GM21367 (cell line): ENCODE results near the gene MYOD1.
A peak's percentile ranks its signal among the peaks of the same experiment; 100 is the strongest.

Source experiments
- ATAC-seq: cut with Tn5 transposase; IDR thresholded peaks from one replicate; pipeline ENCODE4 v1.9.1; 2021; ENCODE audit not compliant: unreplicated experiment

Gene MYOD1

DNA sequence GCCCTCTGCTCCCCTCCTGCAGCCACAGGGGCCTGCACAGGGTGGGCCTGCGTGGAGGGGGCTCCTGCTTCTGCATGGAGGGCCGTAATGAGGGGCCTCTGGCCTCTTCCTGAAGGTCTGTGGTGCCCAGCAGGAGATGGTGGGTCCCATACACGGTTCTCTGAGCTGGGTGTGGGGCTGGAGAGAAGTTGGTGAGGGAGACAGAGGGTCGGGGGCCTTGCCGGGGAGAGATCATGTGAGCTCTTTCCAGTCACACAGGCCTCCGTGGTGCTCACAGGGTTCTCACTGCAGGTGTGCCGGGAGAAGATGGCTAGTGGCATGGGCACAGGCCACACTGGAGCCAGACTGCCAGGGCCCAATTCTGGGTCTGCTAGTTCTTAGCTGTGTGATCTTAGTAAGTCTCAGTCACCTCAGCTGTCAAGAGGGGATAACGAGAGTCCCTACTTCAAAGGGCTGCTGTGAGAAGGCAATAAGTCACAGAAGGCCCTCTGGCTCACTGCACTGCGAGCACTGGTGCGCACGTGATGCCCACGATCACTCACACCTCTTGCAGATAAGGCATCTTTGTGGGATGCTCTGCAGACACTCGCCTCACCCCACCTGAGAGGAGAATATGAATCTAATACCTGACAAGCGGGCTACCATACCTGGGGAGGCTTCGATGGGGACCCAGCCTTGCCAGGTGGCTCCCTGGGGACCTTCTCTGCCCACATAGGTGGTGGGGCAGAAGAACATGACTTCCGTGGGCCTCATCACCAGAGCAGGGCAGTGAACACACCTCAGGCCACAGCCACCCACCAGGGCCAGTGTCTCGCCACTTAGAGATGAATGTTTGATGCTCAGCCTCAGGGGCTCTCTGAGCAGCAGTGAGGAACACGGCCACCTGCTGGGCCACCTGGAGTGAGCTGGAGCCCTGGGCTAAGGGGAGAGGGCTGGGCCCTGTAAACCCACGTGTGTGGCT lies 29.7 kb downstream of the MYOD1 start:
- no peak for ATAC-seq

DNA sequence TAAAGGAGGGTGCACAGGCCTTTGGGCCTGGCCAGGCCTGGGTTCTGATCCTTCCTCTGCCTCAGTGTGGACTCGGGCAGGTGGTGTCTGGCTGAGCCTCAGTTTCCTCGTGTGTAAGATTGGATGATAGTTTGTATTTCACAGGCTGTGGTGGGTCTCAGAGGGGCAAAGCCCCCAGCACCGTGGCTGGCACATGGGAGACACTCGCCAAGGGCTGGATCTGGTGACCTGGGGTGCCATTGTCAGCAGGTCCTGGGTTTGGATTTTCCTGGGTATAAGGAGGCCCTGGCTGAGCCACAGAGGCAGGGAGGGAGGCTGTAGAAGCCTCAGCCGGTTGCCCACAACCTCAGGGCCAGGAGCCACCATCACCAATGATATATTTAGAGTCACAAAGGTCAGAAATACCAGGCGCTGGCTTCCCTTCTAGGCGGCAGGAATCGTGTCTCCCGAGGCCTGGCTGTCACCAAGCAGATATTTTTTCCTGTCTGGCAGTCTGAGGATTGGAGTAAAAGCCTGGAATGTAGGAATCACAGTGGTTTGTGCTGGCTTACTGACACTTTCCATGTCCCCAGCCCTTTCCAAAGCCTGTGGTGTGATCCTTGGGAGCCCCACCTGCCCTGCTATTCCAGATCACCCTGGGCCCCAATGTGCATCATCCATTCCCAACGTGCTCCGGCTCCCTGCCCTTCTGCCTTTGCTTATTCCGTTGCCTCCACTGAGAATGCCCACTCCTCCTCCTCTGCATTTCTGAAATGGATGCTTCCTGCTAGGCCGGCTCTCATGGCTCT lies 30.8 kb downstream of the MYOD1 start:
- no peak for ATAC-seq

DNA sequence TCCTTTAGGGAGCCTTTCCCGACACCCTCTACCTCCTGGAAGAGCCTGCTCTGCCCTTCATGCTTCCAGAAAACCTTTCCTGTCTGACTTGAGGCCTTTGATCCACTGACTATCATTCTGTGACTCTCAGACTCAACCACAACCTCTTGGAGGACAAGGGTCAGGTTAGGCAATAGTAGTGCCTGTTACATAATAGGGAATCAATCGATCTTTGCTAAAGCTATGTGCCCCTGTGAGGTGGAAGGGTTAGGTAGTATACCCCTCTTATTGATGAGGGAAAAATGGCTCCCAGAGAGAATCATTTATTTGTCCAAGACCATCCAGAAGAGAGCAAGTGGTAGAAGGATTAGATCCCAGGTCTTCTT lies 31.4 kb downstream of the MYOD1 start:
- ATAC-seq, result no peak

DNA sequence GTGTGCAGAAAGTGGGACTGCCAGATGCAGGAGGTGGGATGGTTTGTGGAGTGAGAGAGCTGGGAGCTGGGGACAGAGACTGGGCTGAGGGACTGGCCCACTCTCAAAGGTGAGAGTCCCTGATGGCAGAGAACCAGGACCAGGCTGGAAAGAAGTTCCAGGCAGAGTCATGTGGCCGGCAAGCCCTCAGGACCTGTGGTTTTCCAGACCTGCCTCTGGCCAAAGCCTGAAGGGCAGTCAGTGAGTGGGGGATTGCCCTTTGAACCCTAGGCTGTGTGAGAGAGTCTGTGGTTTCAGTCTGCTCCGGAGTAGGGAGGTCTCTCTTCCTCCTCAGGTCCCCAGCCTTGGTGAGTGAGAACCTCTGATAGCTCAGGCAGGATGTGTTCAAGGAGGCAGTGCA lies 32.2 kb downstream of the MYOD1 start:
- no peak for ATAC-seq

DNA sequence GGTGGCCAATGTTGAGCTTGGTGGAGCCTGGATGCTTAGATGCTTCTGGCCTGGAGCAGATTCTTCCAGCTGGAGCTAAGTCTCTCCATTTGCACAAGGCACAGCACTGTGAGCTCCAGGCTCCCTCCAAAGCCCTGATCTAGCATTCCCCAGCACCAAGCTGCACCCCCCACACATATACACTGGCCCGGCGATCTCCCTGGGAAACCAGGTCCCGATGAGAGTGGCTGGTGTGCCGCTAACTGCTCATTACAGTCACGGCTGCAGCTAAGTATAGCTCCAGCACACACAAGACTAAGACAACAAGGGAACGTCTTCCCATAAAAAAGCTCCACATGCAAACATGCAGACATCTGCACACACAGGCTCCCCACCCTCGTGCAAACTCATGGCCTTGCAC lies 32.8 kb downstream of the MYOD1 start:
- ATAC-seq, result no peak

DNA sequence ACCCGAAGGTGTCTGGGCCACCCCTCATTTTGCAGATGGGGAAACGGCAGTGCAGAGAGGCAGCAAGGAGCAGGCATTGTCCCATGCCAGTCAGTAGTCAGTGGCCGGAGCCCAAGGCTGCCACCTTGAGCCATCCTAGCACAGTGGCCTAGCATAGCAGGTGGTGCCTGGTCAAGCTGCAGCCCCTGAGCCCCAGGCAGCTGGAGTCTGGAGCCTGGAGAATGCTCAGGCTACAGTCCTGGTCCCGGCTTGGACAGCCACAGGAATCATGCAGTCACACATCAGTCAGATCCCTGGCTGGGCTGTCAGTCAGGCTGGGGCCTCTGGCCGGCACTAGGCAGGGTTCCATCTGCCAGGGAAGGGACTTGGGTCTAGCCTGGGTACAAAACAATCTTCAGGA lies 33.8 kb downstream of the MYOD1 start:
- ATAC-seq, result no peak

DNA sequence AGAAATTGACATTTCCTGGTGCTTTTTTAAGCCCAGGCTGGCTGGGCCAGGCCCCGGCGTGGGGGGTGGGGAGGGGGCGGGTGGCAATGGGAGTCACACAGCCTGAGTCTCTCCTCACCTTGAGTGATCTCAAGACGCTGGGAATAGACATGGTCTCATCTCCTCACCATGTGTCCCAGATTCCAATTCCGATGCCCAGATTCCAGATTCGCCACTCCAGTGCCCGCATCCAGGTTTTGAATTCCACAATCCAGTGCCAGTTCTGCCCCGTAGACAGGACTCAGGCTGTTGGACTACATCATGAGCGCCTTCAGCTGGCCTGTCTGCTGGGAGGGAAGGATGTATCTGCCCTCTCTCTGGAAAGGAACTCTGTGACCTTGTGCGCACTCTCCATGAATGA lies 34.3 kb downstream of the MYOD1 start:
- ATAC-seq, result no peak

DNA sequence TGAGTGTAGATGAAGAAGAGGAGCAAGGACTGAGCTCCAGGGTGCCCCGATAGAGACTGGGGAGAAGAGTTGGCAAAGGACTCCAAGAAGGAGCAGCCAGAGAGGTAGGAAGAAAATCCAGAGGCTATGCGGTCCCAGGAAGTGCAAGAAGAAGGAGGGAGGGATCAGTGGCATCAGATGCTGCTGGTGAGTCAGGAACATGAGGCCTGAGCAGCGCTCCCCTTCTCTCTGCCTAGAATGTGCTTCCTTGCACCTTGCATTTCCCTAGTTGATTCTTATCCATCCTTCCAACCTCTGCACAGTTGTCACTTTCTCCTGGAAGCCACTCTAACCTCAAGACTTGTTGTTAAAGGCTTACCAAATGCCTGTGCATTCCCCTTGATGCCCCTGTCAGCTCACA lies 36.5 kb downstream of the MYOD1 start:
- ATAC-seq, result no peak

DNA sequence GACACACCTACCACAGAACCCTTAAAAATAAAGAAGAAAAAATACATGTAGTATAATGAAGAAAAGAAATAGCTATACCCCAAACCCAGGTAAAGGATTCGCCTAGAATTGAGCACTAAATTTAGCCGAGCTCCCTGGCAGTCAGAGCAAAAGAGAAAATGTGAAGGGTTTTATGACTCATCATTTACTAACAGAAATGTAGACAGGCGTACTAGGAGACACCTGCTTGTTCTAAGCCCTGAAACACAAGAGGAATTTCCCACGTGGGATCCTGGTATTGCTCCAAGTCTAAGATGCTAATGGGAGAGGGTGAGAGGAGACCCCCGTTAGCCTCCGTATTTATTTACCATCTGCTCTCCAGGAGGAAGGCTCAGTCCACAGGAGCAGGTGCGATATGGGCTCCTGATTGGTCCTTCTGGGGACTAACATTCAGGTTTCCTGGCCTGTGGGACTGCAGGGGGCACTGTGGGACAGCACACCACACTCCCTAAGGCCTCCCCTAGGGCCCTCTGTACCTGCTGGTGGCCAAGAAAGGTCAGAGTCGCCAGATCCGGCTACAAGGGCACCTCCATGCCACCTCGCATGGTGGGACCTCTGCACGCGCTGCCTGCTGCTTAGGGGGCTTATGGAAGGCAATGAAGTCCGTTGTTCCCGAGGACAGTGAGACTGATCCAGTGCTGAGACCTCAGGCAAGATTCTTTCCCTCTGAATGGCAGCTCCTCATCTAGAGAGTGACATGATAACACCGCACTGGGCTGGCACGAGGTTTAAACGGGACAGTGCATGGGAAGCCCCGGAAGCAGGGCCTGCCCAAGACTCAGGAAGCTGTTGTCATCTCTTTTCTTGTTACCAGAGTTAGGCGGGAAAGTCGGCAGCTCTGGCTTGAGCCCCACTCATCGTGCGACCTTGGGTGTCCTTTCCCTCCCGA lies 41.0 kb downstream of the MYOD1 start:
- ATAC-seq, result peak; percentile 81

DNA sequence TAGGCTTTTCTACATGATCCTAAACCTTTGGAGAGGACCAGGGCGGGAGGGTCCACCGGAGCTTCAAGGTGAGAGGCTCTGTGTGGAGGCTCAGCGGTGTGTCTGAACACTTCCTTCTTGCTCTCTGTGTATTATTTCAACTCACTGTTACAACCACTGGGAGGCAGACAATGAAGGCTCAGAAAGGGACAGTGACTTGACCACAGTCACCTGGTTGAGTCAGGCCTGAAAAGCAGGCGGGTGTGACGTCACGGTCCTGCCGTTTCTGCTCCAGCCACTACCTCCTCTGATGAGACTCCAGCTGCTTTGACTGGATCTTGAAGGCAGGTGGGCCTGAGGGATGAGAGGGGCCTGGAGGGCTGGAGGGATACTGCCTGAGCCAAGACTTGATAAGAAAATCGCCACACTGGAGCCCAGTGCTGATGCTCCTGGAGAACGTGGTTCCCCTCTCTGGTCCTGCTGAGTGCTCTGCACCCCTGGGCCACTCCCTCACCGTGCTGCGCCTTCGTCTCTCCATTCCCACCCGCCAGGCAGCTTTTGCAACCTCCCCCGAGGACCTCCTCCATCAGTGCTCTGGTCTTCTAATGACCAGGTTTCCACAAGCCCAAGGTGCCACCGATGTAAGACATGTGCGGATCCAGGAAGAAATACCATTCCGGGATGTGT lies 43.1 kb downstream of the MYOD1 start:
- peak; percentile 38 for ATAC-seq

DNA sequence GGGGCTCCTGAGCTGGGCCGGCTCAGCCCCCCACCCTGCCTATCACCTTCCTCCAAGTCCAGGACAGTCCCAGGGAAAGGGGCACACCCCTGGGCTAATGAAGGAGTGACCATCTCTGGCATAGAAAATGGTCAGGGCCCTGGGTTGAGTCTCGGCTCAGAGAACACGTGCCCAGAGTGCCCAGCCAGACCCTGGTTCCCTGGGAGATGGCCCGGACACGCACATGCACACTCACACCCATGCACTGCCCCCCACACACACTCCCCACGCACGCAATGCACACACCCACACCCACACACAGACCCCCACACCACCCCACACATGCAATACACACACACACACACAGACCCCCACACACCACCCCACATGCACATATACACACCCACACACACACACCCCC lies 43.9 kb downstream of the MYOD1 start:
- ATAC-seq, result no peak

DNA sequence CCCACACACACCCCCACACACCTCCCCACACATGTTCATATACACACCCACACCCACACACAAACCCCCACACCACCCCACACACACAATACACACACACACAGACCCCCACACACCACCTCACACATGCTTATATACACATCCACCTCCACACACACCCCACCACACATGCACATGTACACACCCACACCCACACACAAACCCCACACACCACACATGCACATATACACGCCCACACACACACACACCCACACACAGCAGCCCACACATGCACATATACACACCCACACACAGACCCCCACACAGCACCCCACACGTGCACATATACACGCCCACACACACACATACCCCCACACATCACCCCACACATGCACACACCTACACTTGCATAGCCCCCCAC lies 44.3 kb downstream of the MYOD1 start:
- ATAC-seq, result no peak

DNA sequence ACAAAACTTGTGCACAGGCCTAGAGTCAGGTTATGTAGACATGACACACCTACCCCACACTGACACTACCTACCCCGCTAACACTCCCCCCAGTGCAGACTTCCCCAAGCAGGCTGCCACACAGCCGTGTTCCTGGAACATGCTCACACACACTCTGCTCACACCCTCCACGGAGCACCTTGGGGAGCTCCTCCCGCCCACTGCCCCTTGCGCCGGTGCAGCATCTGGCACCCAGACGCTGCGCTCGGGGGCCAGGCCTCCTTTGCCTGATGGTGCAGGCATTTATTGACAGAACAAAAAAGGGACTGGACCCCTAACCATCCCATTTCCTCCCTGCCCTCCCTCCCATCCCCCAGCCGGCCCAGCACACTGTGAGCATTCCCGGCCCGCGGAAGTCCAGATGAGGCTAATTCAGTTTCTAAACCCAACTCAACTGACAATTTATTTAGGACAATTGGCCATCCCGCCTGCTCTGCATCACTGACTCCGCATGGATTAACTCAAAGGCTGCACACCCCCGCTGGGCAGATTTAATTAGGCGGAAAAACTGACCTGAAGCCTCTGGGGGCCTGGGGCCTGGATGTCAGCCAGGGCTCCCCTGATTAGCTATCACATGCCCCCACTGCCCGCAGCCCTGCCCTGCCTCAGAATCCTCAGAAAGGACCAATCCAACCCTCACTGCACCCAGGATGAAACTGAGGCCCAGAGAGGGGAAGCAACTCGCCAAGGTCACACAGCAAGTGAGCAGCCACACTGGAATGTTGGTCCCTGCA lies 45.3 kb downstream of the MYOD1 start:
- no peak for ATAC-seq

DNA sequence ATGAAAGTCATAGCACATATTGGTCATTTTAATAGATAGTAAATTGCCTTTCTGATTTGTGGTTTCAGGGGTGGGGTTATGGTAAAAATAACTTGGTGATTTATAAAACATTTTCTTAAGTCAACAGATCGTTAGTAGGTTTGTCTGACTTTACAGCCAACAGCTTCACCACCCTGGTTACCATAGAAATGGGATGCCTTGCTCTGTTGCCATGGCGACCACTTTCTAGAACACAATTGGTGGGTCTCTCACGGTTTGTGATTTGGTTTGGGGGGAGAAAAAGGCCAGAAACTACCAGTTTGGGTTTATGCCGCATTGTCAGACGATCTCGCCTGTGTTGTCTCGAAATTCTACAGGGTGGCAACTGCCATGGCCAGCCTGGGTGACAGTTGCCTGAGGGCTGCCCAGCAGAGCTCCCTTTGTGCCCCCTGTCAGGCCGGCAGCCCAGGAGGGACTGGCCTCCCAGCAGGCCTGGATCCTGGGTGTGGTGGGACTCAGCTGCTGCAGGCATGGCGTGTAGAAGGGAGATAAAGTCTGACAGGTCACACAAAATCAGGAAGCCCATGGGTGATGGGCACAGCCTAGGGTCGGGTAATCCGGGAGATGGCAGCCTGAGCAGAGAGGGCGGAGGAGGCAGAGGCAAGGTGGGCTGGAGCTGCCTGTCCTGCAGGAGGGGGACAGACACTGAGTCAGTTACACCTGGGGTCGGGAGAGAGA lies 46.1 kb downstream of the MYOD1 start:
- ATAC-seq, result no peak

DNA sequence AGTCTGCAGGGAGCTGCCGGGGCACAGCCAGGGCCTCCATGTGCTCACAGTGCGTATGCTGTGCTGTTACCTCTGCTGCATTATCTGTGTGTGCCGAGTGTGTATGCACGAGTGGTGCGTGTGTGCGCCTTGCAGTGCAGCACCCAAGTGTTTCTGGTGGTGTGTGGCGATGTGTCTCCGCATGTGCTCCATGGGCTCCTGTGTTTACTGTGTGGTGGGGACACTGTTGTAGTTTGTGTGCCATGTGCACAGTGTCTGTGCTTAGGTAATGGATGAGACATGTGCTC lies 46.6 kb downstream of the MYOD1 start:
- ATAC-seq, result no peak

DNA sequence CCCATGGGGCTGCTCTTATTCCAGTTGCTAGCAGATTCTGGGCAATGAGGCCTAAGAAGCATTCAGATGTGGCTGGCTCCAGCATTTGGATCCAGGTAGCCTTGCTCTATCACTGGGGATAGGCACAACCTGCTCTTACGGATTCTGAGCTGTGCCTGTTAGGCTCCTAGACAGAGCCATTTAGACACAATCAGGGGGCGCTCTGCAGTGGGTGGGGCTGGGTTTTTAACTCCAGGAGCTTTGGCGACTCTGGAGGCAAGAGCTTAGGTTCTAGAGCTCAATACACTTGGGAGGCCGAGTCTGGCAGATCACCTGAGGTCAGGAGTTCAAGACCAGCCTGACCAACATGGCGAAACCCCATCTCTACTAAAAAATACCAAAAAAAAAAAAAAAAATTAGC lies 47.2 kb downstream of the MYOD1 start:
- ATAC-seq, result no peak

DNA sequence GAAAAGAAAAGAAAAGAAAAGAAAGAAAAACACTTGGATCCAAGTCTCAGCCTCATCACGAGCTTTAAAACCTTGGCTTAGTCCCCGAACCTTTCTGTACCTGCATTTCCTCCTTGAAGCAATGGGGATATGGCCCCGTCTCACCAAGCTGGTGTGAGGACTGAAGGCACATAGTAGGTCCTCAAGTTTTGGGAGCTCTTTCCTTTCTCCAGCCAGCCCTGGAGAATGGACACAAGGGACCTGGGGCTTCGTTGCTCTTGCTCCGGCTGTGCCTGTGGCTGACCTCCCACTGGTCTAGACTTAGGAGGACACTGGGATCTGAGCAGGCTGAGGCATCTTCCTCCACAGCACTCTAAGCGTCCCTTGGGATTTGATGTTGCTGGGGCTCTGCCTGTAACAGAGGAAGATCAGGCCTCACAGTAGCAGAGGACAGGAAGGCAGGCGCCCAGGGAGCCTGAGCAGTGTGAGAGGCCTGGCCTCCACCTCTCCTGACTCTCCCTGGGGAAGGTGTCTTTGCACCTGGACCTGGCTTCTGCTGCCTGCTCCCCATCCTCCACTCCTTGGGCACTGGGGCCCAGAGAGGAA lies 48.0 kb downstream of the MYOD1 start:
- no peak for ATAC-seq

DNA sequence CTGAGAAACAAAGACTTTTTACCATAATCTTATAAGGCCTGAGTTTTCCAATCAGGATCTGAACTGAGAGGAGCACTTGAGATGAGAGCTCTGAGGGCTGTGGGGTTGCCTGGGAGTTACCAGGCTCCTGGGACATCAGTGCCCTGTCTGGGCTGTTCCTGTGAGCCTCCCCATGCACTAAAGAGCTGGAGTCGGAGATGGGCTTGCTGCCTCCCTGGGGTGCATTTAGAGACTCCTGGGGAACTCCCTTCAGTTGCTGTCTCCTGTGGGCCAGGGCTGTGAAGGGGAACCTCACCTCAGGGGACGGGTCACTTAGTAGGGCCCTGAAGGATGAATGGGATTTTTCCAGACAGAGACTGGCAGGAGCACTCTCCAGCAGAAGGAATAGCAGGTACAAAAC lies 48.5 kb downstream of the MYOD1 start:
- ATAC-seq, result no peak

DNA sequence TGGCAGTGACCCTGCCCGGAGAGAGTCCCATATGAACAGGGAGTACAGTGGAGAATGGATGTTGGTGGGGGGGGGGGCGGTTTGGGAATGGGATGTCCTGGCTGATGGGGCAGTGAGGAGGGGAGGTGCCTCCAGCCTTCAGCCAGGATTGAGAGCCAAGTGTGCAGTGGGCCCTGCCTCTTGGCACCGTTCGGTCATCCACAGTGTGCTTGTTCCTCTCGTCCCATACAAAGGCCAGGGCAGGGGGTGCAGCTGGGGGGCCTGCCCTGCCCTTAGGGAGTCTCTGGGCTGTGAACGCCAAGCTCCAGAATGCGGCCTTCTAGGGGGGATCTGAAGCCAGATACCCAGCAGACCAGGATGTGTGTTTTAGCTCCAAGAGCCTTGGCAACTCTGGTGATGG lies 49.2 kb downstream of the MYOD1 start:
- no peak for ATAC-seq
